ENCODE results near the gene CCDC73.

- TF ChIP-seq POLR2A (IDR thresholded peaks at IDR 0.05): no peak
- no peak for TF ChIP-seq CTCF (IDR thresholded peaks at IDR 0.05)
- TF ChIP-seq POLR2AphosphoS5 (IDR thresholded peaks at IDR 0.05): no peak
Observed at GRCh38 chr11:32610797-32611352, 183.6 kb downstream of the CCDC73 start.
